Activated naive CD8-positive, alpha-beta T cell treated with anti-CD3 and anti-CD28 coated beads, Interleukin-2, amount 50 U/mL, for 24 hours (primary cell): ENCODE results near the gene SH3PXD2B.
"Not testable (repeated sequence)": the region's sequence is repeated elsewhere in the genome, so short reads cannot be mapped to it uniquely, and the experiment has no call there.

Source experiments
- ATAC-seq: fragments of 150-1000 bp; cut with Tn5 transposase; one replicate; pipeline ENCODE4 v1.10.0; 2021
- DNase-seq: peaks from one replicate; pipeline ENCODE4 v3.0.0; 2021
- H3K27ac Mint-ChIP-seq: one replicate; pipeline ENCODE4 v1.8.0; 2021; ENCODE audit warnings: mild to moderate bottlenecking, mixed read lengths
- H3K27me3 Mint-ChIP-seq: one replicate; pipeline ENCODE4 v1.8.0; 2021; ENCODE audit warnings: mixed read lengths
- H3K36me3 Mint-ChIP-seq: one replicate; pipeline ENCODE4 v1.8.0; 2021; ENCODE audit warnings: low read depth, mixed read lengths
- H3K4me1 Mint-ChIP-seq: one replicate; pipeline ENCODE4 v1.8.0; 2021; ENCODE audit warnings: mixed read lengths
- H3K4me3 Mint-ChIP-seq: one replicate; pipeline ENCODE4 v1.8.0; 2021; ENCODE audit warnings: mild to moderate bottlenecking, moderate library complexity, mixed read lengths
- H3K9me3 Mint-ChIP-seq: one replicate; pipeline ENCODE4 v1.8.0; 2021; ENCODE audit warnings: mixed read lengths

Gene SH3PXD2B

DNA sequence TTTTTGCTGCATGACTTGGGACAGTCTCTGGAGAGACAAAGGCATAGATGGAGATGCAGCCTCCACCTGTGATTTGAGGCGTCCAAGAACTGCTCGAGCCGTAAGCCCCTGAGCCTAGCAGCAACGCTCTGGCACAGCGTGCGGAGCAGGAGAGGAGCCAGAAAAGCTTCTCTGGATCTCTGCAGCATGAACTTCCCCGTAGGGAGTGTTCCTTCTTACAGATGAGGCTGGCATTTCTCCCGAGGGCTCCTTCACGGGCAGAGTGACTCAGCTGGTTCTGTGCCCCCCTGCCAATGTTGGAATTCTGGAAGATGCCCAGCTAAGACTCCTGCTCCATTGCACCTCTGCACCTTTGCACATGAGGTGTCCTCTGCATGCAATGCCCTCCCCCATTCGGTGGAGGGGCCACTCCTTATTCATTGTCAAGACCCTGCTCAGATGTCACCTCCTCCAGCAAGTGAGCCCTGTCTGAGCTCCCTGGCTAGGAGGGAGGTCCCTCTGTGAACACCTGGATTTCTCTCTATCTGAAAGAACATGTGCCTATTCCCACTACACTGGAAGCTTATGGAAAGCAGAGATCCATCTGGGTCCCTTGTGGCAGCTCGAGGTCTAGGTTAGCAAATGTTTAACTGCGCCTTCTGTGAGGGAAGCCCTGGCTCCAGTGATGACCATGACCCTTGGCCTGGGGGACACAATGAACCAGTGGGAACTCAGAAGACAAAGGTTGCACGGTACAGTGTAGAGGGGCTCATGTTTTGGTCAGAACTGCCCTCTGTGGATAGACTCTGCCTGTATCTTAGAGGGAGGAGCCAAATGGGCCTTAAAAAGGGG lies 39.6 kb downstream of the SH3PXD2B start:
- peaks cover 35% of the 10 kb centered on the region for H3K4me1 Mint-ChIP-seq
- no peaks in the 10 kb centered on the region for H3K9me3 Mint-ChIP-seq
- H3K4me3 Mint-ChIP-seq: no peak overlapping the region
- no peak overlapping the region for H3K27ac Mint-ChIP-seq
- DNase-seq (no peak), ATAC-seq (no peak)
- H3K36me3 Mint-ChIP-seq: no peaks in the 10 kb centered on the region
- peaks cover 5% of the 10 kb centered on the region for H3K27me3 Mint-ChIP-seq

GRCh38 chr5:172413601-172414171 lies 40.6 kb downstream of the SH3PXD2B start:
- no peak overlapping the region for H3K4me3 Mint-ChIP-seq
- ATAC-seq (no peak), DNase-seq (no peak)
- H3K4me1 Mint-ChIP-seq: peaks cover 36% of the 10 kb centered on the region
- H3K27ac Mint-ChIP-seq: no peak overlapping the region
- no peaks in the 10 kb centered on the region for H3K36me3 Mint-ChIP-seq
- H3K27me3 Mint-ChIP-seq: peaks cover 8% of the 10 kb centered on the region
- H3K9me3 Mint-ChIP-seq: no peaks in the 10 kb centered on the region

GRCh38 chr5:172412724-172413286 lies 41.5 kb downstream of the SH3PXD2B start:
- peak; percentile 33 for DNase-seq
- Mint-ChIP-seq H3K4me3 (peak overlapping the region; percentile 21), H3K4me1 (peaks cover 36% of the 10 kb centered on the region), H3K36me3 (no peaks in the 10 kb centered on the region), H3K27ac (peak overlapping the region; percentile 71), H3K9me3 (no peaks in the 10 kb centered on the region), H3K27me3 (peaks cover 11% of the 10 kb centered on the region)
- ATAC-seq: peak; percentile 31

DNA sequence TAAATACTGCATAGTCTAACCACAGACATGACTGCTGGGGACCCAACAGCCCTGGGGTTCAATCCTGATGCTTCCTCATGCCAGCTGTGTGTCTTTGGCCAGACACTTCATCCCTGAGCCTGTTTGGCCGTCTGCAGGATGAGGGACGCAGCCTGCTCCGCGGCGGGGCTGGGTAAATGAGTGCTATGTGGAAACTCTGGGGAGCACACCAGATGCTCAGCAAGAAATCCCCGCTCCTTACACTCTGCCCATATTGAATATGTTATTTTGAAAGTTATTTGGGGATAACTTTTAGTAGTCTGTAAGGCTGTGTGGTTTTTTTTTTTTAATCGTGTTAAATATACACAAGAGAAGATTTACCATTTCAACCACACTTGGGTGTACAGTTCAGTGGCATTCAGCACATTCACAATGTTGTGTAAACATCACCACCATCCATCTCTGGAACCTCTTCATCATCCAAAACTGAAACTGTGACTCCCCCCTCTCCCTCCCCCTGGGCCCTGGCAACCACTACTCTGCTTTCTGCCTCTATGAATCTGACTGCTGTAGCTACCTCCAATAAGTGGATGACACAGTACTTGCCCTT lies 42.7 kb downstream of the SH3PXD2B start:
- Mint-ChIP-seq H3K27me3 (peaks cover 18% of the 10 kb centered on the region), H3K4me3 (no peak overlapping the region), H3K4me1 (peaks cover 36% of the 10 kb centered on the region), H3K36me3 (no peaks in the 10 kb centered on the region), H3K27ac (peak overlapping the region; percentile 71), H3K9me3 (no peaks in the 10 kb centered on the region)
- DNase-seq: peak; percentile 55
- ATAC-seq: peak; percentile 90

DNA sequence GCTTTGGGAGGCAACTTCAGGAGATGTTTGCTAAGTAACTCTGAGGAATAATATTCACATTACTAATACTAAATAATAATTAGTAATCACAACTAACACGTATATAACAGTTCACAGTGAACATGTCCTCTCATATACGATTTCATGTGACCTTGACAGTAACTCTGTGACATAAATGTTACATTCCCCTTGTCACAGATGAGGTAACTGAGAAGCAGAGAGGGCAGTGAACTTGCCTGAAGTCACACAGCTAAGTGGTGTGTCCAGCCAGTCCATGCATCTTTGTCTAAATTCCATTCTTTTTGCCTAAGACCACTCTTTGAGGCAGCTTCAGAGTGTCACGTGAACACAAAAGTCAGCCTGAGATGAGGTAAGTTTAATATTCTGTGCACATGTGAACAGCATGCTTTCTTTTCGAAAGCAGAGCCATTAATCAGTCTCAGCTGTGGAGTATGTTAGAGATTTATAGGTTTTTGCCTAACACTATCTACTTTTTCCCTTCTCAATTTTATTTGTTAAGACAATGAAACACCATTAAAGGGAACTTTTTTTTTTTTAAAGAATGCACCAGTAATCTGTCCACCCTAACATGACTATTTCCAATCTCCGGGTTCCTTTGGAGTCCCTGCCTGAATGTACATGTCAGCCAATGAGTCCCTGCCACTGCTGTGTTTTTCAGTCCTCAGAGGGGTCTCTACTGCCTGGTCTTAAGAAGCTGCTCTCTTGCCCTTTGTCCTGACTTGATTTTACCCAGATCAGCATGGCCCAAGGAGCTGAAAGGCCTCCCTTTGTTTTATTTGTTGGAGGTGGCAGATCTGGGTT lies 43.5 kb downstream of the SH3PXD2B start:
- Mint-ChIP-seq H3K27me3 (peaks cover 18% of the 10 kb centered on the region), H3K4me1 (peaks cover 36% of the 10 kb centered on the region), H3K9me3 (no peaks in the 10 kb centered on the region), H3K36me3 (no peaks in the 10 kb centered on the region), H3K4me3 (no peak overlapping the region), H3K27ac (no peak overlapping the region)
- no peak for DNase-seq
- no peak for ATAC-seq

DNA sequence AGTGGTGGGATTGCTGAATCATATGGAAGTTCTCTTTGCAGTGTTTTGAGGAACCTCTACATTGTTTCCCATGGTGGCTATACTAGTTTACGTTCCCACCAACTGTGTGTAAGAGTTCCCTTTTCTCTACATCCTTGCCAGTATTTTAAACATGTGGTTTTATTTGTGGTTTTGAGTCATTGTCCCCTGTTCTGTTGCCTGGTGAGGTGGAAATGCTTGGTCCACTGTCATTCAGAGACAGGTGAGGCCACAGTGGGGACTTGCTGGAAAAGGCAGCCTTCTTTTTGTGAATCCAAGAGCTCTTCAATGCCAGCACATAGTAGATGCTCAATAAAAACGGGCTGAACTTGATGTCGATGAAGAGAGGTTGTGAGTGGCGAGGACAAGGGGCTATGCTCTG lies 44.2 kb downstream of the SH3PXD2B start:
- H3K27me3 Mint-ChIP-seq: peaks cover 22% of the 10 kb centered on the region
- H3K4me3 Mint-ChIP-seq: no peak overlapping the region
- H3K4me1 Mint-ChIP-seq: peaks cover 36% of the 10 kb centered on the region
- no peaks in the 10 kb centered on the region for H3K9me3 Mint-ChIP-seq
- H3K27ac Mint-ChIP-seq: peak overlapping the region; percentile 52
- no peaks in the 10 kb centered on the region for H3K36me3 Mint-ChIP-seq
- ATAC-seq (peak; percentile 50), DNase-seq (peak; percentile 23)

DNA sequence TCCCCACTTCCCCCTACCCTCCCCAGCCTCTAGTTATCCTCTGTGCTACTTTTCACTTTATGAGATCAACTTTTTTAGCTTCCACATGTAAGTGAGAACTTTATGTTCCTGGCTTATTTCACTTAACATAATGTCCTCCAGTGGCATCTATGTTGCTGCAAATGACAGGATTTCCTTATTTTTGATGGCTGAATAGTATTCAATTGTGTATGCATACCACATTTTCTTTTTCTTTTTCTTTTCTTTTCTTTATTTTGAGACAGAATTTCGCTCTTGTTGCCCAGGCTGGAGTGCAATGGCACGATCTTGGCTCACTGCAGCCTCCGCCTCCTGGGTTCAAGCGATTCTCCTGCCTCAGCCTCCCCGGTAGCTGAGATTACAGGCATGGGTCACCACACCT lies 44.8 kb downstream of the SH3PXD2B start:
- H3K27ac Mint-ChIP-seq, H3K4me3 Mint-ChIP-seq, H3K9me3 Mint-ChIP-seq, ATAC-seq, H3K36me3 Mint-ChIP-seq, DNase-seq: not testable (repeated sequence)
- peaks cover 20% of the 10 kb centered on the region for H3K27me3 Mint-ChIP-seq
- peaks cover 36% of the 10 kb centered on the region for H3K4me1 Mint-ChIP-seq

DNA sequence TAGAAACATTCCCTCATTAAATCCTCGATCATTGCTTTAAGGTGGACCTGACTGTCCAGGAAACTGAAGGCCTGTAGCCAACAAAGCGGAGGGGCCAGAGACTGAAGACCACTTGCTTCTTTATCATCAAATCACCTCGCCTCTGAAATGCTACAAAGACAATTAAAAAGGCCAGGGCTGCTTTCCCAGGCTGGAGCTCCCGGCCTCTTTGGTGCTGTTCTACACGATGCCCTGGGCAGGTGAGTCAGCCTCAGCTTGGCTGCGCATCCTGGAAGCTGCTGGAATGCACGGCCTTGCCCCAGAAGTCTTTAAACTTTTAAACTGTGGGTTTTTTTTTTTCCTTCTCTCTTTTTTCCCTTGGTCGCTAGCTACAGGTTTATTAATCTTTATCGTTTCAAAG lies 46.5 kb downstream of the SH3PXD2B start:
- peaks cover 29% of the 10 kb centered on the region for H3K4me1 Mint-ChIP-seq

DNA sequence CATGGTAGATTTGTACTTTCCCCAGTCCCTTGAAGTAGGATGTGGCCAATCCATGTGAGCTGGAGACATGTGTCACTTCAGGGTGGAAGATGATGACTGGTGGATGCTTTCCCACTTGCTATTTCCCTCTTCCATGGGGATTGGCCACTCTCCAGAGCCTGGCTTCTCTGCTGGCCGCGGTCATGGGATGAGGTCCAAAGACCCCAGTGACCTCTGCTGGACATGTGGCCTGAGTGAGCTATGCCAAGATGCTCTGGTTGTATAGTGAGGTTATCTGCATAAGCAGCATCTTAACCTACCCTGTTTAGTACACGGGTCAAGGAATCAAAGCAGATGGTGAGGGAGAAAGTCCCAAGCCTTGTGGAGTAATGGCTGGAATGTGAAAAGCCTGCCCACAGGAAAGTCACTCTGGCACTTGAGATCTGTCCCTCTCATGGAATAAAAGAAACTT lies 47.1 kb downstream of the SH3PXD2B start:
- no peak overlapping the region for H3K4me3 Mint-ChIP-seq
- H3K27me3 Mint-ChIP-seq: peaks cover 18% of the 10 kb centered on the region
- ATAC-seq: no peak
- H3K36me3 Mint-ChIP-seq: no peaks in the 10 kb centered on the region
- H3K27ac Mint-ChIP-seq: no peak overlapping the region
- H3K4me1 Mint-ChIP-seq: peaks cover 23% of the 10 kb centered on the region
- H3K9me3 Mint-ChIP-seq: no peaks in the 10 kb centered on the region
- DNase-seq: no peak

More for the DNA sequence above, 46.5 kb downstream of the SH3PXD2B start:
- Mint-ChIP-seq H3K27me3 (peaks cover 18% of the 10 kb centered on the region), H3K36me3 (no peaks in the 10 kb centered on the region), H3K27ac (no peak overlapping the region), H3K9me3 (no peaks in the 10 kb centered on the region), H3K4me3 (no peak overlapping the region)
- no peak for DNase-seq
- ATAC-seq: no peak

GRCh38 chr5:172405226-172406107 lies 48.9 kb downstream of the SH3PXD2B start:
- Mint-ChIP-seq H3K27ac (no peak overlapping the region), H3K9me3 (no peaks in the 10 kb centered on the region), H3K36me3 (no peaks in the 10 kb centered on the region), H3K4me3 (no peak overlapping the region), H3K27me3 (peaks cover 18% of the 10 kb centered on the region), H3K4me1 (peaks cover 7% of the 10 kb centered on the region)
- no peak for DNase-seq
- ATAC-seq: no peak

DNA sequence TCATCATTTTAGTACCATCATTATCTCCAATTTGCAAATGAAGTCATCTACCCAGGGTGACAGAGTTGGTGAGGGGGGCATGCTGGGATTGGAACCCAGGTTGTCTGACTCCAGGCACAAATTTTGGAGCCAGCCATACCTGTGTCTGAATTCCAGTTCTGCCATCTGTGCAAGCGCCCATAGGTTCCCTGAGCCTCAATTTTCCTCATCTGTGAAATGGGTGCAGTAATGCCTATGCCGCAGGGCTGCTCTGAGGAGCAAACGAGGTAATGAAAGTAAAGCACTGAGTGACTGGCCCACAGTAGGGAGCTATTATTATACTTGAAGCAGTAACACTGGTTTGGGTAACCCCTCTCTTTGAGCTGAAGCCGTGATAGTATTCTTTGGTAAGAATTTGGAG lies 49.6 kb downstream of the SH3PXD2B start:
- H3K9me3 Mint-ChIP-seq: no peaks in the 10 kb centered on the region
- ATAC-seq (no peak), DNase-seq (no peak)
- H3K27me3 Mint-ChIP-seq: peaks cover 18% of the 10 kb centered on the region
- H3K4me1 Mint-ChIP-seq: peaks cover under 1% of the 10 kb centered on the region
- no peak overlapping the region for H3K4me3 Mint-ChIP-seq
- no peaks in the 10 kb centered on the region for H3K36me3 Mint-ChIP-seq
- no peak overlapping the region for H3K27ac Mint-ChIP-seq

DNA sequence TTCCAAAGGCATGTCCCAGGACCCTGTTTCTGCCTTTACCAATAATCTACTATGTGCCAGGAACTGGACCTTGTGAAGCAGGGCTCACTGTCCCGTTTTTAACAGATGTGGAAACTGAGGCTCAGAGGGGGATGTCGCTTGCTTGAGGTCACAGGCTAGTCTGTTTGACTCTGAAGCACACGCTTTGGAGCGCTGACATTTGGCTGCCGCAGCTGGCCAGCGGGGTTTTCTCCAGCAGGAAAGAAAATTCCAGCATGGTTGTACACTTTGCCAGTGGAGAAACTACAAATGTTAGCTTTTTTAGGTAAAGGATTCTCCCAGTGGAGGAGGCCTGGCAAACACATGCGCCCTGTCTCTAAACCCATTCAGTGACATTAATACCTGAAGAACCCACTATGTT lies 50.5 kb downstream of the SH3PXD2B start:
- DNase-seq (no peak), ATAC-seq (no peak)
- no peaks in the 10 kb centered on the region for H3K4me1 Mint-ChIP-seq
- H3K27me3 Mint-ChIP-seq: peaks cover 14% of the 10 kb centered on the region
- H3K36me3 Mint-ChIP-seq: no peaks in the 10 kb centered on the region
- H3K27ac Mint-ChIP-seq: no peak overlapping the region
- no peaks in the 10 kb centered on the region for H3K9me3 Mint-ChIP-seq
- no peak overlapping the region for H3K4me3 Mint-ChIP-seq

DNA sequence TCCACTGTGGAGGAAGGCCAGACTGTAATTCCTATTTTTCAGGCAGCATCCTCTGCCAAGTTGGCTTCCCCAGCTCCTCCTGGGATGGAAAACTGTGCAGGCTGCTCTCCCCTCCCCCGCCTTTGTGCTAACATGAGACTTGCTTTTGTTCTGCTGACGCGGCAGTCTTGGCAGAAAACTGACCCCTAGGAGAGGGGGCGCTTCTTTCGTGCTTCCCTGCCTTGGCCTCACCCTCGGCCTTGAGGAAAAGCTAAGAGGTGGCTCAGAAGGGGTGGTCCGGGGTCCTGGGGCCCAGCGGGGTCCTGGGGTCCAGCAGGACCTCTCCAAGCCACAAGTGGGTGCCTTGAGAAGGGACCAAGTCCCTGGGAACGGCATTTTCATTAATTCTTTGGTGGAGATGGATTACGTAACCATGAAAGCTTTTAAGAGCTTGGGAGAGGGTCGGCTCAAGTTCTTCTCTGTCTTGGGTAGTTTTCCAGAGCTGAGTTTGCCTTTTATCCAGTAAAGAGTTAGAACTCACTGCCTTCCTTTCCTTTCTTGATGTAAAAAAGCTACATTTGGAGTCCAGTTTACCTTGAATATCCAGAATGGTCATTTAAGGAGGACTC lies 51.0 kb downstream of the SH3PXD2B start:
- Mint-ChIP-seq H3K4me1 (no peaks in the 10 kb centered on the region), H3K27me3 (peaks cover 14% of the 10 kb centered on the region), H3K4me3 (no peak overlapping the region), H3K27ac (no peak overlapping the region), H3K36me3 (no peaks in the 10 kb centered on the region), H3K9me3 (peaks cover 2% of the 10 kb centered on the region)
- no peak for ATAC-seq
- DNase-seq: no peak
